Kidney (tissue), 14 donors: Measurements from ENCODE around the gene MICU2. TPM values are rescaled to one million over a fixed set of nuclear protein-coding genes. Genes with fewer than 3 reads are reported as not detected.
"Not testable (repeated sequence)": the region's sequence is repeated elsewhere in the genome, so short reads cannot be mapped to it uniquely, and the experiment has no call there.

Experiments used
- DNase-seq, 5 donors: peaks; one replicate each; pipeline ENCODE4 v3.0.0-alpha.2; 2013 to 2020
- FAIRE-seq: peaks from 2 replicates; lab custom pipeline; 2012; peaks lifted over from hg19 to GRCh38; lab: Jason Lieb, UNC
- H3K27ac ChIP-seq, 2 donors: one replicate each; pipeline ENCODE4 v1.7.0; 2013; ENCODE audit warnings: low read depth in 2 of 2, low read length in 2 of 2, inconsistent platforms in 1 of 2
- H3K27me3 ChIP-seq: one replicate; pipeline ENCODE4 v1.7.1; 2013; ENCODE audit warnings: low read length, inconsistent platforms; ENCODE audit not compliant: control insufficient read depth, insufficient read depth
- H3K36me3 ChIP-seq, 3 donors: one replicate each; pipeline versions ENCODE4 v1.7.0 to v1.7.1; 2013; ENCODE audit warnings: low read length in 3 of 3, control low read depth in 1 of 3, inconsistent platforms in 1 of 3; ENCODE audit not compliant: insufficient read depth in 3 of 3, control insufficient read depth in 2 of 3
- H3K4me1 ChIP-seq, 3 donors: one replicate each; pipeline versions ENCODE4 v1.7.0 to v1.7.1; 2013; ENCODE audit warnings: low read length in 3 of 3, inconsistent platforms in 1 of 3, low read depth in 1 of 3; ENCODE audit not compliant: control insufficient read depth in 2 of 3, insufficient read depth in 2 of 3
- H3K4me3 ChIP-seq, 3 donors: one replicate each; pipeline versions ENCODE4 v1.7.0 to v1.8.1; 2013; ENCODE audit warnings: low read length in 3 of 3, control low read depth in 1 of 3, inconsistent platforms in 1 of 3
- H3K9ac ChIP-seq, 3 donors: one replicate each; pipeline versions ENCODE4 v1.7.0 to v1.7.1; 2013; ENCODE audit warnings: low read length in 3 of 3, control low read depth in 1 of 3, inconsistent platforms in 1 of 3
- H3K9me3 ChIP-seq, 3 donors: one replicate each; pipeline versions ENCODE4 v1.7.0 to v1.7.1; 2013; ENCODE audit warnings: low read length in 3 of 3, control low read depth in 1 of 3, inconsistent platforms in 1 of 3; ENCODE audit not compliant: control insufficient read depth in 2 of 3, insufficient read depth in 1 of 3
- CTCF ChIP-seq: IDR thresholded peaks from 3 replicates; pipeline ENCODE4 v1.5.1; 2012; ENCODE audit warnings: mild to moderate bottlenecking, moderate library complexity, borderline replicate concordance; ENCODE audit not compliant: insufficient read depth; ENCODE audit errors: extremely low read depth
- intact Hi-C: fragments of 100-400 bp; cut with DNase I; formaldehyde crosslinking; loops from one replicate; pipeline ENCODE4 v1.11.1; 2022
- polyA plus RNA-seq: library from polyadenylated mRNA; stranded (reverse); fragments of 350-450 nt; fragmentation: Illumina TruSeq; extraction: RNeasy Lipid Tissue Mini Kit (QIAGEN cat#74804); gene quantifications from one replicate; pipeline ENCODE4 v1.2.3, GENCODE V29; 2014; ENCODE audit warnings: low read depth, low replicate concordance; ENCODE audit not compliant: insufficient read depth
- total RNA-seq: library from RNA; stranded (reverse); fragmentation: NEBNext Ultra II Directional; extraction: Animal tissue kit (Norgen Biotek cat#: 25700); gene quantifications from one replicate; pipeline ENCODE4 v1.2.1, GENCODE V29; 2021
- donor health status: control.
- donor health status: control.
- donor health status: control.
- donor health status: control.
- donor health status: control.
- donor health status: DM: yes; HTN: yes; CAD: no.
- donor health status: Normal renal cell carcinoma (clear cell type).

Gene MICU2
- total and polyA plus RNA-seq, 2 donors from 2014 or later: 49.0 to 86.5 TPM

- DNase-seq (no peak), FAIRE-seq (no peak)
- Histone ChIP-seq H3K4me3 (no peak overlapping the region), H3K27me3 (no peaks in the 10 kb centered on the region), H3K4me1 (peaks cover 0 to 4% (median 0%) of the 10 kb centered on the region in 3 donors), H3K36me3 (no peaks in the 10 kb centered on the region), H3K27ac (no peak overlapping the region), H3K9ac (no peak overlapping the region), H3K9me3 (no peaks in the 10 kb centered on the region)
- TF ChIP-seq CTCF: no peak
- intact Hi-C loops: no loop called here
These were observed 8.5 kb downstream of the MICU2 start for GRCh38 chr13:21595546-21595822.

GRCh38 chr13:21594715-21595545 lies 9.0 kb downstream of the MICU2 start:
- TF ChIP-seq CTCF: no peak
- intact Hi-C loops: no loop called here
- FAIRE-seq (no peak), DNase-seq (no peak)
- H3K27me3 ChIP-seq: no peaks in the 10 kb centered on the region
- no peak overlapping the region for H3K9ac ChIP-seq
- peaks cover 0 to 4% (median 0%) of the 10 kb centered on the region in 3 donors for H3K4me1 ChIP-seq
- no peaks in the 10 kb centered on the region for H3K36me3 ChIP-seq
- H3K4me3 ChIP-seq: no peak overlapping the region
- H3K9me3 ChIP-seq: no peaks in the 10 kb centered on the region
- H3K27ac ChIP-seq: no peak overlapping the region

- intact Hi-C loops, H3K4me3 ChIP-seq, H3K36me3 ChIP-seq, H3K9ac ChIP-seq, DNase-seq, FAIRE-seq, H3K4me1 ChIP-seq, H3K9me3 ChIP-seq, H3K27me3 ChIP-seq, H3K27ac ChIP-seq: not testable (repeated sequence)
These were observed 13.1 kb downstream of the MICU2 start for GRCh38 chr13:21590665-21591456.

GRCh38 chr13:21590231-21590630 lies 13.7 kb downstream of the MICU2 start:
- H3K27me3 ChIP-seq: no peaks in the 10 kb centered on the region
- no peak for DNase-seq
- intact Hi-C loops: no loop called here
- H3K27ac ChIP-seq: no peak overlapping the region
- no peaks in the 10 kb centered on the region for H3K9me3 ChIP-seq
- no peak overlapping the region for H3K9ac ChIP-seq
- no peak for FAIRE-seq
- no peak overlapping the region for H3K4me3 ChIP-seq
- H3K4me1 ChIP-seq: peaks cover 0 to under 1% (median 0%) of the 10 kb centered on the region in 3 donors
- no peaks in the 10 kb centered on the region for H3K36me3 ChIP-seq
- TF ChIP-seq CTCF: no peak

- H3K4me1 ChIP-seq, H3K9ac ChIP-seq, H3K27me3 ChIP-seq, H3K4me3 ChIP-seq, H3K9me3 ChIP-seq, H3K27ac ChIP-seq, DNase-seq, intact Hi-C loops, FAIRE-seq, H3K36me3 ChIP-seq: not testable (repeated sequence)
These were observed 14.5 kb downstream of the MICU2 start for GRCh38 chr13:21589510-21589909.

GRCh38 chr13:21588411-21588810 lies 15.6 kb downstream of the MICU2 start:
- FAIRE-seq, DNase-seq: not testable (repeated sequence)

More at GRCh38 chr13:21588411-21588810, 15.6 kb downstream of the MICU2 start:
- H3K9ac ChIP-seq, H3K27me3 ChIP-seq, H3K4me3 ChIP-seq, intact Hi-C loops, H3K27ac ChIP-seq, H3K4me1 ChIP-seq, H3K9me3 ChIP-seq, H3K36me3 ChIP-seq: not testable (repeated sequence)
